ENCODE measurements around the gene ASIC1.

- no peak for TF ChIP-seq CTCF (conservative IDR thresholded peaks at IDR 0.05)
- TF ChIP-seq ZFX (IDR thresholded peaks at IDR 0.05): no peak
Measured at GRCh38 chr12:50112456-50113218, 55.2 kb downstream of the ASIC1 start.
